AG08396 (cell line): ENCODE data around the gene USP12.

Experiments used
- DNase-seq: peaks from one replicate; pipeline ENCODE4 v3.0.0; 2012; ENCODE audit warnings: low spot score, mixed read lengths

The USP12 gene

GRCh38 chr13:27120811-27121210, 50.8 kb downstream of the USP12 start:
- DNase-seq, result no peak

DNA sequence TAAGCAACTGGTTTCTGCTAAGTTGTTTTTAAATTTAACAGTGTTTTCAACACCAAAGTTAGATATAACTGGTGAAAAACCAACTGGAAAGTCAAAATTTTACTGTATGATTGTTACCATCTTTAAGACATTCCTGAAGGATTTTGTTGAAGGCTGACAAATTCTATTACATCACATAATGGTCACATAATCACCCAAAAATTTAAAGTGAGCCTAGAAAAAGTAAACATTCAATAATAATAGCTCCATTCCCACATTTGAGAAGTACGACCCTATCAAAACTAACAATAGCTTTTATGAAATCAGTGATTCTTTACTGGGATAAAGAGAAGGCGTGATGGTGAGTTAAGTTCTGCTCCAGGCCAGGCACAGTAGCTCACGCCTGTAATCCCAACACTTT, 51.6 kb downstream of the USP12 start:
- DNase-seq, result no peak

DNA sequence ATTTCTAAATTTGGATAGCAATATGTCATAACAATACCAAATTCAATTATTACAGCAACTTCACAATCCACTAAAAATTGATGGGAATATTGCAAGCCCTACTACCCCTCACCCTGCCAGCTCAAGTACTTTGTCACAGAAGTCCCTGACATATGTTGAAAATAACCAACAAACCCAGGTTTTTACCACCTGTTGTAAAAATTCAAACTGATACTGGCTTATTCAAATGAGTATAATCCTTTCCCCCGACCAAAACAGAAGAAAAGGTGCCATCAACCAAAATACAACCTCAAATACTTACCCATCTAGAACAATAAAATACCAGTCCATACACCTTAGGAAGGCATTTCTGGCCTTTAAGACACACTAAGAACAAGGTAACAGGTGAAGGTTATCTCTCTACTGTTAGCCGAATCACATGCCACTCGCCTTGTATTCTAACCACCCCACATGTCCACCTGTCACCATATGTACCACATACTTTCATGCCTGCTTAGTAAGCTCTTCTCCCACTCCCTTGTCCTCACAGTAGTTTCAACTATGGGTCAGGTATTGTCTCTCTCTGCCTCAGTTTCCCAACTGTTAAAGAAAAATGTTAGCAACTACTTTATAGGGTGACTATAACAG, 53.1 kb downstream of the USP12 start:
- no peak for DNase-seq

DNA sequence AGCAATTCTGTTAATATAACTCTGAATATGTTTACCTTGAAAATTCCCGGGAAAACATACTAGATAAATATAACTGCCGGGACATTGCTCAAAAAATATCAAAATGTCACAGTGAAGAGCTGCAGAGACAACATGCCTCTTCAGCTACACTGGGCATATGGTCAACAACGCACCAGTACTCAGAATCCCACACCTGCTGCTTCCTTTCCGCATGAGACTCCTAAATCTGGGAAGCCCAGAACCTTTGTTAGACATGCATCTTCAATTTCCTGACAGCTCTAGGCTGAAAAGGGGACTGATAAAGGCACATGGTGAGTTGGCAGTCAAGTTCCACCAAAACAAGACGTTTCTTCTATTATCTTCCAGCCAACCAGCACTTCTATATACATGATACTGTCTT, 53.7 kb downstream of the USP12 start:
- no peak for DNase-seq

DNA sequence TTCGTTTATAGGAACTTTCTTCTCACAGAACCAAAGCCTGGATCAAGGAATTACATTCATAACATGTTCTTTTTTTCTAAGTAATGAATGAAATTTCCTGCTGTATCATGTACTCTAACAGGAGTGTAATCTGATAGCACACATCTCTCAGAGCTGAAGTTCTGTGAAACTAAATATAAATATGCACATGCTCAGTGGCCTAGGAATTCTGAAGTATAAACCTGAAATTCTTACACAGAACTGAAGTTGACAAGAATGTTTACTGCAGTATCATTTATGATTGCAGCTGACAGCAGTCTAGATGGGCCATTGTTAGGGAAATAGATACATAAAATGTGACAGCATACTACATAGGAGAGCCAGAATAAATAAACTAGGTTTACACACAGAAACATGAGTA, 54.5 kb downstream of the USP12 start:
- DNase-seq, result peak; percentile 23

- no peak for DNase-seq
Measured at GRCh38 chr13:27113436-27113835, 58.2 kb downstream of the USP12 start.

GRCh38 chr13:27112006-27112405, 59.6 kb downstream of the USP12 start:
- no peak for DNase-seq

- no peak for DNase-seq
Measured at GRCh38 chr13:27110056-27110746, 61.4 kb downstream of the USP12 start.

DNA sequence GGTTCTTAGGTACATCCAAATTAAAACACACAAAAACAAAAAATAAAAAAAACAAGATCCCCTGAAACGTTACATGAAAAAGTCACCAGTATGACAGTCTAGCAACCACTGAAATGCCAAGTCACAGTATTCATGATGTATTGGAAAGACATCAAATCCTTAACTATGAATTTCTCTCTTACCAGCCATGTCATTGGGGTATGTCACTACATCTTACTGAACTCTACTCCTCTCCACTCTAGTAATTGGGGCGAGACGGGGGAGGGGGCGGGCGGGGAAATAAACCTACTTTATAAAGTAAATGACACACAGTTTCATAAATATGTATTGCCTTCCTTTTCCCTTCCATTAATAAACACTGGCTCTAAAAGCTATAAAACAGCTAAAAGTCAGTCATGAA, 65.5 kb downstream of the USP12 start:
- no peak for DNase-seq

- DNase-seq, result no peak
Measured at GRCh38 chr13:27104606-27105005, 67.0 kb downstream of the USP12 start.

GRCh38 chr13:27101847-27102246, 69.8 kb downstream of the USP12 start:
- DNase-seq, result no peak

GRCh38 chr13:27101289-27101688, 70.3 kb downstream of the USP12 start:
- no peak for DNase-seq

- no peak for DNase-seq
Measured at GRCh38 chr13:27097691-27098090, 73.9 kb downstream of the USP12 start.

DNA sequence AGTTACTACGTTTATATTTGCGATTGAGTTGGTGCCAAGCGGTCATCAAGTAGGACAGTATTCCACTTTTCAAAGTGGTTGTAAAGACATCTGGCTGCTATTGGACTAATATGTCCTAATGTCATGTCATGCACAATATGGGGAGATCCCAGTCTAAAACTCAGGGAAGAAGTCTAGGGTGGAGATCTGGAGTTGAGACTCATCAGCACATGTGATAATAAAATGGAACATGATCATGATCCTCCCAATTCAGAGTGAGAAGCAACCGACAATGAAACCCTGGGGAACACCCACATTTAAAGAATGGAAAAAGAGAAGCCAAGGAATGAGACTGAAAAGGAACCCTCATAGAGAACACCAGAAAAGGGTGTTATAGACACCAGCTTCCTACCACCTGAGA, 80.2 kb downstream of the USP12 start:
- DNase-seq, result no peak

DNA sequence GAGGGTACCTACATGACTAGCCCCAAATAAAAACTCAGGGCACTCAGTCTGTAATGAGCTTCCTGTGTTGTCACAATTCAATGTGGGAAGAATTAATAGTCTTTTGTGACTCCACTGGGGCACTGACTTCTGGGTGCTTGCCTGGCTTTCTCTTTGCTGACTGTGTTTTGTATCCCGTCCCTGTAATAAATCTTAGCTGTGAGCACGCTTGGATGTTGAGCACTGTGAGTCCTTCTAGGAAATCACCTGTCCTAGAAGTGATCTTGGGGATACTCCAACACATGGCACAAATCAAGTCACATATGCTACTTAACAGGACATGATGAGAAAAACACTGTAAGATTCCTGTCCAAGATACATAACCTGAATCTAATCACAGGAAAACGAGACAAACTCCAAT, 83.0 kb downstream of the USP12 start:
- no peak for DNase-seq

DNA sequence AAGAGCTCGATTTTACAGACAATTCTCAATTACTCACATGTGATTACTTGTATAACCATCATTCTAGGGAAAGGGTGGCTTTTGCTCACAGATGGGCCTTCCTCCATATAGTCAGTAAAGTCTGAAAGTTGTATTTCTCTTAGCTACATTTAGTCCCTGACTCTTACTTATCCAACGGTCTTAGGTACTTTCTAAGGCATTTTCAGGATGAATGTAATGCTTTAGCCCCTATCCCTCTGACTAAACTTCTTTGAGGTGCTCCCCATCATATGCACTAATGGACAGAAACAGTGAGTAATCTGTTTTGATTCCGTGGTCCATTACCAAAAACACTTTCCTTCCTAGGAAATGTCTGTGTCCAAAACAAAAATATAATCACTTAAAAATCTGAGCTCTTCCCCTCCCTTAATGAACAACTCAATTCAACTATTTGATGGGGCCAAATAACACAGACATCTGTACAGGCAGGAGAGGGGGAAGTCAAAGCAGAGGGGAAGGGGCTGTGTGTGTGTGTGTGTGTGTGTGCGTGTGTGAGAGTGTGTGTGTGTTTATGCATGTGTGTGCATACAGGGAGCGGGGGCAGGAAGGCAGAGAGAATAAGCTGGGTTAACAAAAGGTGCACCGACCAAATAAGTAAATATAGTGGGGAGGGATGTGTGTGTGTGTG, 84.9 kb downstream of the USP12 start:
- DNase-seq, result no peak

GRCh38 chr13:27083183-27083582, 88.4 kb downstream of the USP12 start:
- no peak for DNase-seq

GRCh38 chr13:27081893-27082679, 89.5 kb downstream of the USP12 start:
- no peak for DNase-seq

DNA sequence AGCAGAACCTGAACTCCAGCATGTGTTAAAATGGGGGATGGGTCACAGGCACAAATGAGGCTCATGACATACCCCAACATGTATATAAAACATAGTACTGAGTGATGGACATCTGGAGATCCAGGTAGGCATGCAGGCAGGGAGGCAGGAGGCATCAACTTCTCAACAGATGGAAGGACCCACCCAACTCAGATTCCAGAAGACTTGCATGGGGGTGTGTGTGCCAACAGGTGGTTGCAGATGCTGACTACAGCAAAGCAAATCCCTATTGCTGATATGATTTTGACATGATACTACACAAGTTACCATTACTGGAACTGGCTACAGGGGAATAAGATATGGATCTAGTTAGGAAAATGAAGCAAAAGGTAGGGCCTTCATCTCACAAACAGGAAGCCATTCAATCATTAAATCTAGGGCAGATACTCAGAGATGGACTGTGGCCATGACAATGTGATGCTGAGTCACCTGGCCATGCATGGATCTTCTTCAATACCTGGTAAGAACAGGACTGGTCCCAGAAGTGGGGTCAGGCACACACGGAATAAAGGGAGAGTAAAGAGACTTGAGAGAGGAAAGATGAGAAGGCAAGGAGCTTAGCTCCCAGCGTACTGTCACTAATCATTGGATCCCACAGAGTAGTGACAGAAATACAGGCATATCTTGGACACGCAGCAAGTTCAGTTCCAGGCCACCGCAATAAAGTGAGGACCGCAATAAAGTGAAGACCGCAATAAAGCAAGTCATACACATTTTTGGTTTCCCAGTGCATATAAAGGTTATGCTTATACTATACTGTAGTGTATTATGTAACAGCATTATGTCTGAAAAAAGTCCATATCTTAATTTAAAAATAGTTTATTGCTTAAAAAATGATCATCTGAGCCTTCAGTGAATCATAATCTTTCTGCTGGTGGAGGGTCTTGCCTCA, 91.3 kb downstream of the USP12 start:
- no peak for DNase-seq

DNA sequence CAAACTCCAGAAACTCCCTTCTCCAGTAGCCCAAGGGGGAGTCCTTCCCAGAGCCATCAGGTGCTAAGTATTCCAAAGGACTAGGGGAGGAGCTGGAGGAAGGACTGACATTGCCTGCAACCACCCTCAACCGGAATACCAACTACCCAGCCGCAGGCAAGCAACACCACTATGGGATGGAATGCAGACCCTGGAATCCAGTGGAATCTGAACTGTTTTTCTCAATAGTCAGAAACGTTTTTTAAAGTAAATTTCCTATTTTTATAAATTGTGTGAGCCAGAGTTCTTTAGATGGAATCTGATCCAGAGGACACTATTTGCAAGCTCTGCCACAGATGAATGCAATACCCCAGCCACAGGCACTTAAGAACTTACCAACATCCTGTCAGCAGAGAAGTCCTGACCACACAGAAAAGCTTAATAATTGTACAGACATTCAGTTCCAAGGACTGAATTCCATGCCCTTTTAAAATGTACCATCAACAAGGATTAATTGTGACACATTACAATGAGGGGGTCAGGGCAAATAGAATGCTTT, 92.1 kb downstream of the USP12 start:
- peak; percentile 45 for DNase-seq

DNA sequence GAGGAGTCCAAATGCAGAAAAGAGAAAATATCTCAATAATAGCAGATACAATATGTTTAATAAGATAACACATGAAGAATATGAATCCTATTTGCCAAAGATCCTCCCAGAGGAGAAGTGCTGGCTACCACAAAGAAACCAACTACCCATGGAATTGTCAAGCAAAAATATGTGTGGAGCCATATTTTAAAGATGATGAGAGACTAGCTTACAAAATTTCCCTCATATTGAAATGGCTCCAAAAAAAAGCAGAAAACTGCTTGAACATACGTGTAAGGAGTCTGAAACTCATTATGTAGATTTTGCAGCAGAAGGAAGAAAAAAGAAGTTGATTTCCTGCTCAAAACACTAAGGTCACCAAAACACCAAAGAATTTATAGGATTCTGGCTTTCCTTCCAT, 94.2 kb downstream of the USP12 start:
- no peak for DNase-seq
